Left ventricle myocardium inferior (tissue), 1 donor: Measurements from ENCODE around the gene MAPT. TPM values are rescaled to one million over a fixed set of nuclear protein-coding genes. Genes with fewer than 3 reads are reported as not detected.

ENCODE experiments used
- DNase-seq: peaks from one replicate; pipeline ENCODE4 v3.0.0-alpha.2; 2020
- H3K27ac ChIP-seq: fragments of 200-600 bp; replicated peaks from 2 replicates; pipeline ENCODE4 v1.8.0; 2021
- H3K27me3 ChIP-seq: fragments of 200-600 bp; 2 replicates; pipeline ENCODE4 v1.8.0; 2021; ENCODE audit warnings: low read depth
- H3K36me3 ChIP-seq: fragments of 200-600 bp; 2 replicates; pipeline ENCODE4 v1.8.0; 2021
- H3K4me1 ChIP-seq: fragments of 200-600 bp; 2 replicates; pipeline ENCODE4 v1.8.0; 2021
- H3K4me3 ChIP-seq: fragments of 200-600 bp; 2 replicates; pipeline ENCODE4 v1.8.0; 2021; ENCODE audit warnings: mild to moderate bottlenecking, moderate library complexity
- H3K9me3 ChIP-seq: fragments of 200-600 bp; replicated peaks from 2 replicates; pipeline ENCODE4 v1.8.0; 2021
- CTCF ChIP-seq: fragments of 200-600 bp; IDR thresholded peaks from 2 replicates; pipeline ENCODE4 v1.8.0; 2021; ENCODE audit warnings: antibody characterized with exemption, mild to moderate bottlenecking, borderline replicate concordance
- intact Hi-C: fragments of 100-400 bp; cut with micrococcal nuclease; formaldehyde crosslinking; loops from one replicate; pipeline ENCODE4 v1.11.0; 2022
- total RNA-seq: library from RNA; stranded (reverse); fragmentation: NEBNext Ultra II Directional; extraction: Animal tissue kit (Norgen Biotek cat#: 25700); gene quantifications from one replicate; pipeline ENCODE4 v1.2.1, GENCODE V29; 2021
- donor health status: DM: no; HTN: yes; CAD: no; lungs with severe emphysema.

MAPT gene
- total RNA-seq, 1 donor from 2014 or later = 28.6 TPM

GRCh38 chr17:46007461-46007965 is 113.2 kb downstream of the MAPT start:
- DNase-seq = no peak
- intact Hi-C loops = no loop called here
- Histone ChIP-seq H3K27me3 (peaks cover 3% of the 10 kb centered on the region), H3K4me1 (peaks cover 17% of the 10 kb centered on the region), H3K27ac (no peak overlapping the region), H3K4me3 (no peak overlapping the region), H3K9me3 (no peaks in the 10 kb centered on the region), H3K36me3 (no peaks in the 10 kb centered on the region)
- no peak for TF ChIP-seq CTCF

DNA sequence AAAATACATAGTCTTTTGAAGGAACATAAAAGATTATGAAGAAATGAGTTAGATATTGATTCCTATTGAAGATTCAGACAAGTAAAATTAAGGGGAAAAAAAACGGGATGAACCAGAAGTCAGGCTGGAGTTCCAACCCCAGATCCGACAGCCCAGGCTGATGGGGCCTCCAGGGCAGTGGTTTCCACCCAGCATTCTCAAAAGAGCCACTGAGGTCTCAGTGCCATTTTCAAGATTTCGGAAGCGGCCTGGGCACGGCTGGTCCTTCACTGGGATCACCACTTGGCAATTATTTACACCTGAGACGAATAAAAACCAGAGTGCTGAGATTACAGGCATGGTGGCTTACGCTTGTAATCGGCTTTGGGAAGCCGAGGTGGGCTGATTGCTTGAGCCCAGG is 114.2 kb downstream of the MAPT start:
- no peak for TF ChIP-seq CTCF
- H3K27ac ChIP-seq = no peak overlapping the region
- H3K27me3 ChIP-seq = peaks cover 3% of the 10 kb centered on the region
- H3K4me3 ChIP-seq = no peak overlapping the region
- intact Hi-C loops = no loop called here
- no peaks in the 10 kb centered on the region for H3K9me3 ChIP-seq
- no peak for DNase-seq
- no peaks in the 10 kb centered on the region for H3K36me3 ChIP-seq
- peaks cover 8% of the 10 kb centered on the region for H3K4me1 ChIP-seq

DNA sequence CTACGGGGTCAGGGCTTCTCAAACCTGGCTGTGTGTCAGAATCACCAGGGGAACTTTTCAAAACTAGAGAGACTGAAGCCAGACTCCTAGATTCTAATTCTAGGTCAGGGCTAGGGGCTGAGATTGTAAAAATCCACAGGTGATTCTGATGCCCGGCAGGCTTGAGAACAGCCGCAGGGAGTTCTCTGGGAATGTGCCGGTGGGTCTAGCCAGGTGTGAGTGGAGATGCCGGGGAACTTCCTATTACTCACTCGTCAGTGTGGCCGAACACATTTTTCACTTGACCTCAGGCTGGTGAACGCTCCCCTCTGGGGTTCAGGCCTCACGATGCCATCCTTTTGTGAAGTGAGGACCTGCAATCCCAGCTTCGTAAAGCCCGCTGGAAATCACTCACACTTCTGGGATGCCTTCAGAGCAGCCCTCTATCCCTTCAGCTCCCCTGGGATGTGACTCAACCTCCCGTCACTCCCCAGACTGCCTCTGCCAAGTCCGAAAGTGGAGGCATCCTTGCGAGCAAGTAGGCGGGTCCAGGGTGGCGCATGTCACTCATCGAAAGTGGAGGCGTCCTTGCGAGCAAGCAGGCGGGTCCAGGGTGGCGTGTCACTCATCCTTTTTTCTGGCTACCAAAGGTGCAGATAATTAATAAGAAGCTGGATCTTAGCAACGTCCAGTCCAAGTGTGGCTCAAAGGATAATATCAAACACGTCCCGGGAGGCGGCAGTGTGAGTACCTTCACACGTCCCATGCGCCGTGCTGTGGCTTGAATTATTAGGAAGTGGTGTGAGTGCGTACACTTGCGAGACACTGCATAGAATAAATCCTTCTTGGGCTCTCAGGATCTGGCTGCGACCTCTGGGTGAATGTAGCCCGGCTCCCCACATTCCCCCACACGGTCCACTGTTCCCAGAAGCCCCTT is 115.6 kb downstream of the MAPT start:
- H3K36me3 ChIP-seq = no peaks in the 10 kb centered on the region
- no peaks in the 10 kb centered on the region for H3K4me1 ChIP-seq
- H3K4me3 ChIP-seq = no peak overlapping the region
- TF ChIP-seq CTCF = no peak
- no peak for DNase-seq
- H3K9me3 ChIP-seq = no peaks in the 10 kb centered on the region
- no peak overlapping the region for H3K27ac ChIP-seq
- peaks cover 3% of the 10 kb centered on the region for H3K27me3 ChIP-seq
- intact Hi-C loops = no loop called here

- Histone ChIP-seq H3K27me3 (peaks cover 3% of the 10 kb centered on the region), H3K9me3 (no peaks in the 10 kb centered on the region), H3K36me3 (no peaks in the 10 kb centered on the region), H3K4me3 (no peak overlapping the region), H3K4me1 (no peaks in the 10 kb centered on the region), H3K27ac (no peak overlapping the region)
- TF ChIP-seq CTCF = no peak
- intact Hi-C loops = no loop called here
- no peak for DNase-seq
Measured at GRCh38 chr17:46010597-46011186, 116.3 kb downstream of the MAPT start.

GRCh38 chr17:46011711-46012505 is 117.6 kb downstream of the MAPT start:
- H3K4me1 ChIP-seq = no peaks in the 10 kb centered on the region
- H3K36me3 ChIP-seq = no peaks in the 10 kb centered on the region
- TF ChIP-seq CTCF = no peak
- peaks cover 3% of the 10 kb centered on the region for H3K27me3 ChIP-seq
- no peak for DNase-seq
- no peak overlapping the region for H3K27ac ChIP-seq
- intact Hi-C loops = no loop called here
- H3K4me3 ChIP-seq = no peak overlapping the region
- no peaks in the 10 kb centered on the region for H3K9me3 ChIP-seq
